GM23338 (cell line): ENCODE measurements around the gene KCNMB1.

Source experiments
- CREB1 ChIP-seq: fragments of 250-450 bp; sonication (Bioruptor Pico); IDR thresholded peaks from 2 replicates; pipeline ENCODE4 v1.5.0; 2020; ENCODE audit warnings: low read depth, mild to moderate bottlenecking, moderate library complexity
- EZH2 ChIP-seq: fragments of 200-600 bp; sonication (generic); IDR thresholded peaks from one replicate; pipeline ENCODE4 v1.8.0; 2017; ENCODE audit warnings: antibody characterized with exemption, mild to moderate bottlenecking, low read depth; ENCODE audit not compliant: unreplicated experiment
- EZH2phosphoT487 ChIP-seq: fragments of 200-600 bp; sonication (generic); IDR thresholded peaks from one replicate; pipeline ENCODE4 v1.8.1; 2018; ENCODE audit warnings: antibody characterized with exemption; ENCODE audit not compliant: unreplicated experiment
- JUNB ChIP-seq: IDR thresholded peaks from one replicate; pipeline ENCODE4 v1.6.1; 2016; ENCODE audit warnings: antibody characterized with exemption; ENCODE audit not compliant: unreplicated experiment
- NANOG ChIP-seq: IDR thresholded peaks from 2 replicates; pipeline ENCODE4 v1.6.1; 2016; ENCODE audit warnings: antibody characterized with exemption, borderline replicate concordance
- POLR2AphosphoS5 ChIP-seq: IDR thresholded peaks from 2 replicates; pipeline ENCODE4 v1.6.1; 2016; ENCODE audit warnings: antibody characterized with exemption, low read depth
- ZNF331 ChIP-seq: fragments of 250-450 bp; sonication (Bioruptor Pico); IDR thresholded peaks from 2 replicates; pipeline ENCODE4 v1.5.0; 2020; ENCODE audit warnings: low read depth, mild to moderate bottlenecking, moderate library complexity
- TF ChIP-seq, protein P1 (sequence below), 2 experiments: fragments of 200-600 bp in 1 of 2; sonication (generic) in 1 of 2; conservative IDR thresholded peaks; 2 replicates each; pipeline versions ENCODE4 v1.5.1 to v1.6.1; 2016 to 2017; ENCODE audit warnings: antibody characterized with exemption in 2 of 2, low read depth in 2 of 2, mild to moderate bottlenecking in 2 of 2, moderate library complexity in 1 of 2
- TF ChIP-seq, protein P2 (sequence below): IDR thresholded peaks from one replicate; pipeline ENCODE4 v1.6.1; 2018; ENCODE audit warnings: antibody characterized with exemption; ENCODE audit not compliant: unreplicated experiment
- TF ChIP-seq, protein P3 (sequence below): IDR thresholded peaks from 2 replicates; pipeline ENCODE4 v1.6.1; 2016; ENCODE audit warnings: antibody characterized with exemption

DNA sequence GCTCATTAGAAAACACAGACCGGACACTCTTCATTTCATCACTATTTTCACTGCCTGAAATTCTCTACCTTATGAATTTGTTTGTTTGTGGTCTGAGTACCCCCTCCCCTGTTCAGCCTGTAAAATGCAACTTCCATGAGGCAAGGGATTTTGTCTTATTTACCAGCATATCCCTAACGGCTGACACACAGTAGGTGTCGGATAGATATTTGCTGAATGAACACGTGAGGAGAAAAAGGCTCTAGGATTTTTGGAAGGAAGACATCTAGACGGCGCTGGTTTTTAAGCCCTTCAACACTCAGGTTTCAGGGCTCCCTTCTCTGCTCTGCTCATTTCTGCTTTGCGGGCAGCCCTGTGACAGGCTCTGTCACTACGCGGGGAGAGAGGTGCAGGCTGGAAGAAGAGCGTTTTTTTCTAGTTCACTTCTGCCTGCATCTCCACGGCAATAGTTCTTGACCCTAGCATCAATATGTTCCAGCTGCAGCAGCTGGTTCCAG, 41.0 kb downstream of the KCNMB1 start:
- TF ChIP-seq EZH2phosphoT487 (no peak), EZH2 (no peak), ZNF331 (no peak), CREB1 (CRISPR knock-in tag) (no peak), POLR2AphosphoS5 (no peak), JUNB (no peak), NANOG (no peak)
- TF ChIP-seq, protein P1, sequence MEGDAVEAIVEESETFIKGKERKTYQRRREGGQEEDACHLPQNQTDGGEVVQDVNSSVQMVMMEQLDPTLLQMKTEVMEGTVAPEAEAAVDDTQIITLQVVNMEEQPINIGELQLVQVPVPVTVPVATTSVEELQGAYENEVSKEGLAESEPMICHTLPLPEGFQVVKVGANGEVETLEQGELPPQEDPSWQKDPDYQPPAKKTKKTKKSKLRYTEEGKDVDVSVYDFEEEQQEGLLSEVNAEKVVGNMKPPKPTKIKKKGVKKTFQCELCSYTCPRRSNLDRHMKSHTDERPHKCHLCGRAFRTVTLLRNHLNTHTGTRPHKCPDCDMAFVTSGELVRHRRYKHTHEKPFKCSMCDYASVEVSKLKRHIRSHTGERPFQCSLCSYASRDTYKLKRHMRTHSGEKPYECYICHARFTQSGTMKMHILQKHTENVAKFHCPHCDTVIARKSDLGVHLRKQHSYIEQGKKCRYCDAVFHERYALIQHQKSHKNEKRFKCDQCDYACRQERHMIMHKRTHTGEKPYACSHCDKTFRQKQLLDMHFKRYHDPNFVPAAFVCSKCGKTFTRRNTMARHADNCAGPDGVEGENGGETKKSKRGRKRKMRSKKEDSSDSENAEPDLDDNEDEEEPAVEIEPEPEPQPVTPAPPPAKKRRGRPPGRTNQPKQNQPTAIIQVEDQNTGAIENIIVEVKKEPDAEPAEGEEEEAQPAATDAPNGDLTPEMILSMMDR (conservative IDR thresholded peaks at IDR 0.05; ENCODE audit: low read depth in 2 of 2): peak; percentile 30 to 48; a peak in 3 of 4 replicates
- TF ChIP-seq, protein P2, sequence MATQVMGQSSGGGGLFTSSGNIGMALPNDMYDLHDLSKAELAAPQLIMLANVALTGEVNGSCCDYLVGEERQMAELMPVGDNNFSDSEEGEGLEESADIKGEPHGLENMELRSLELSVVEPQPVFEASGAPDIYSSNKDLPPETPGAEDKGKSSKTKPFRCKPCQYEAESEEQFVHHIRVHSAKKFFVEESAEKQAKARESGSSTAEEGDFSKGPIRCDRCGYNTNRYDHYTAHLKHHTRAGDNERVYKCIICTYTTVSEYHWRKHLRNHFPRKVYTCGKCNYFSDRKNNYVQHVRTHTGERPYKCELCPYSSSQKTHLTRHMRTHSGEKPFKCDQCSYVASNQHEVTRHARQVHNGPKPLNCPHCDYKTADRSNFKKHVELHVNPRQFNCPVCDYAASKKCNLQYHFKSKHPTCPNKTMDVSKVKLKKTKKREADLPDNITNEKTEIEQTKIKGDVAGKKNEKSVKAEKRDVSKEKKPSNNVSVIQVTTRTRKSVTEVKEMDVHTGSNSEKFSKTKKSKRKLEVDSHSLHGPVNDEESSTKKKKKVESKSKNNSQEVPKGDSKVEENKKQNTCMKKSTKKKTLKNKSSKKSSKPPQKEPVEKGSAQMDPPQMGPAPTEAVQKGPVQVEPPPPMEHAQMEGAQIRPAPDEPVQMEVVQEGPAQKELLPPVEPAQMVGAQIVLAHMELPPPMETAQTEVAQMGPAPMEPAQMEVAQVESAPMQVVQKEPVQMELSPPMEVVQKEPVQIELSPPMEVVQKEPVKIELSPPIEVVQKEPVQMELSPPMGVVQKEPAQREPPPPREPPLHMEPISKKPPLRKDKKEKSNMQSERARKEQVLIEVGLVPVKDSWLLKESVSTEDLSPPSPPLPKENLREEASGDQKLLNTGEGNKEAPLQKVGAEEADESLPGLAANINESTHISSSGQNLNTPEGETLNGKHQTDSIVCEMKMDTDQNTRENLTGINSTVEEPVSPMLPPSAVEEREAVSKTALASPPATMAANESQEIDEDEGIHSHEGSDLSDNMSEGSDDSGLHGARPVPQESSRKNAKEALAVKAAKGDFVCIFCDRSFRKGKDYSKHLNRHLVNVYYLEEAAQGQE: no peak
- TF ChIP-seq, protein P3, sequence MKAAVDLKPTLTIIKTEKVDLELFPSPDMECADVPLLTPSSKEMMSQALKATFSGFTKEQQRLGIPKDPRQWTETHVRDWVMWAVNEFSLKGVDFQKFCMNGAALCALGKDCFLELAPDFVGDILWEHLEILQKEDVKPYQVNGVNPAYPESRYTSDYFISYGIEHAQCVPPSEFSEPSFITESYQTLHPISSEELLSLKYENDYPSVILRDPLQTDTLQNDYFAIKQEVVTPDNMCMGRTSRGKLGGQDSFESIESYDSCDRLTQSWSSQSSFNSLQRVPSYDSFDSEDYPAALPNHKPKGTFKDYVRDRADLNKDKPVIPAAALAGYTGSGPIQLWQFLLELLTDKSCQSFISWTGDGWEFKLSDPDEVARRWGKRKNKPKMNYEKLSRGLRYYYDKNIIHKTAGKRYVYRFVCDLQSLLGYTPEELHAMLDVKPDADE: no peak
